Kidney epithelial cell (primary cell): Measurements from ENCODE around the gene DHPS. TPM values are rescaled to one million over a fixed set of nuclear protein-coding genes. Genes with fewer than 3 reads are reported as not detected.
"Not testable (repeated sequence)": the region's sequence is repeated elsewhere in the genome, so short reads cannot be mapped to it uniquely, and the experiment has no call there.

Source experiments
- DNase-seq: peaks from one replicate; pipeline ENCODE4 v3.0.0-alpha.2; 2010; ENCODE audit warnings: low read depth
- H3K27me3 ChIP-seq: 2 replicates; pipeline ENCODE4 v1.6.0; 2011; ENCODE audit warnings: low read length; ENCODE audit not compliant: control insufficient read depth, insufficient read depth
- H3K36me3 ChIP-seq: 2 replicates; pipeline ENCODE4 v1.5.1; 2011; ENCODE audit warnings: low read length; ENCODE audit not compliant: control insufficient read depth, insufficient read depth
- H3K4me3 ChIP-seq: 2 replicates; pipeline ENCODE4 v1.5.1; 2011; ENCODE audit warnings: low read depth, mild to moderate bottlenecking, control low read depth, low read length
- CTCF ChIP-seq: IDR thresholded peaks from 2 replicates; pipeline ENCODE4 v1.5.1; 2011; ENCODE audit warnings: mild to moderate bottlenecking, moderate library complexity, low read length, control low read depth, inconsistent platforms; ENCODE audit not compliant: insufficient read depth, poor library complexity, severe bottlenecking
- total RNA-seq: library from RNA; depleted of rRNA; stranded (reverse); fragments of >200 nt; gene quantifications from 2 replicates; pipeline ENCODE4 v1.2.3, GENCODE V29; 2015

Gene DHPS
- total RNA-seq, 1 donor from 2014 or later: 127 TPM

- Histone ChIP-seq H3K27me3 (no peaks in the 10 kb centered on the region), H3K4me3 (peak overlapping the region; percentile 89), H3K36me3 (peaks cover 6% of the 10 kb centered on the region)
- TF ChIP-seq CTCF: no peak
- no peak for DNase-seq
These were observed 38.6 kb upstream of the DHPS start for GRCh38 chr19:12720296-12720695.

DNA sequence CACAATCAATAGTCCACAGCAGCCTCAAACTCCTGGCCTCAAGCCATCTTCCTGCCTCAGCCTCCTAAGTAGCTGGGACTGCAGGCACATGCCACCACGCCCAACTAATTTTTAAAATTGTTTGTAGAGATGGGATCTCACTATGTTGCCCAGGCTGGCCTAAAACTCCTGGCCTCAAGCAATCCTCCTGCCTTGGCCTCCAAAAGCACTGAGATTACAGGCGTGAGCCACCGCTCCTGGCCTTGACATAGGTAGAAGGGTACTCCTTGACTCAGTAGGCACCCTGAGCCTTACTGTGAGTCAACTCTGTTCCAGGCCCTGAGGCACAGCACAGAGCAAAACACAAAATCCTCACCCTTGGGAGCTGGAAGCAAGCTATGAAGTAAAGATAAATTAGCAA lies 34.2 kb upstream of the DHPS start:
- no peak for TF ChIP-seq CTCF
- Histone ChIP-seq H3K27me3 (no peaks in the 10 kb centered on the region), H3K36me3 (peaks cover 9% of the 10 kb centered on the region), H3K4me3 (no peak overlapping the region)
- DNase-seq: no peak

DNA sequence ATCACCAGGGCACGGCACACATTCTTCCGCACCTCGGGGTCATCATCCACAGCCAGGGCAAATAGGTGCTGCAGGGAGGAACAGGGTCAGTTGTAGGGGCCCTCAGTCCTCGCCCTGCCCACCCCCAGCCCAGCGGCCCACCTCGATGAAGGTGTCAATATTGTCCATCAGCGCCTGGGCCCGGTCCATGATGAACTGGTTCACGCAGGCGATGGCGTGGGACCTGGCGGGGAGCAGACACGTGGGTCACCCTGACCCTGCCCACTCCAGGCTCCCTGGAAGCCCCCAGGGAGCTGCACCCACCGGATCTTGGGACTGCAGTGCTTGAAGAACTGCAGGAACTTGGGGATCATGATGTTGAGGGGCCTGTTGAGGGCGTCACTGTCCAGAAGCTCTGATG lies 33.4 kb upstream of the DHPS start:
- DNase-seq: no peak
- Histone ChIP-seq H3K4me3 (no peak overlapping the region), H3K36me3 (peaks cover 13% of the 10 kb centered on the region), H3K27me3 (no peaks in the 10 kb centered on the region)
- no peak for TF ChIP-seq CTCF

DNA sequence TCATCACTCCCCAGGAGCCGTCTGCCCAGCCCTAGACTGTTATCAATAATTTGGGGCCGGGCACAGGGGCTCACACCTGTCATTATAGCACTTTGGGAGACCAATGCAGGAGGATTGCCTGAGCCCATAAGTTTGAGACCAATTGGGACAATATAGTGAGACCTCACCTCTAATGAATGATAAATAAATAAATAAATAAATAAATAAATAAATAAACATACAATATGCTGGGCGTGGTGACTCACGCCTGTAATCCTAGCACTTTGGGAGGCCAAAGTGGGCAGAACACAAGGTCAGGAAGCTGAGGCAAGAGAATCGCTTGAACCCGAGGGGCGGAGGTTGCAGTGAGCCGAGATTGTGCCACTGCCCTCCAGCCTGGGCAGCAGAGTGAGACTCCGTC lies 31.6 kb upstream of the DHPS start:
- H3K4me3 ChIP-seq, H3K36me3 ChIP-seq, H3K27me3 ChIP-seq, DNase-seq: not testable (repeated sequence)

GRCh38 chr19:12712077-12712476 lies 30.4 kb upstream of the DHPS start:
- not testable (repeated sequence) for H3K36me3 ChIP-seq, DNase-seq, H3K27me3 ChIP-seq, H3K4me3 ChIP-seq

DNA sequence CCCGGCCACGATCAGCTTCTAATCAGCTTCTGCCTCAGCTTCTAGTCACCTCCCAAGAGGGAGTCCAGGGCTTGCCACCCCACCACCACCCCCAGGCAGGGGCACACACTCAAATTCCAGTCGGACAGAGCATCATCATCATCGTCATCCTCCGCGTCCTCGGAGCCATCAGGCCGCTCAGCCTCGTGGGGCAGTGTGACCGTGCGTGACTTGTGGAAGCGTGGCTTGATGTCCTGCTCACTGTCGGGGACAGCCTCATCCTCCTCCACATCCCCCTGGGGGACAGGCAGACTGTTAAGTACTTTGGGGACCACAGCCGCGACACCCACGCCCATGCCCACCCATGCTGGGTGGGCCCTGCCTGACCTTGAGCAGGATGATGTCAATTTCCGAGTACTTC lies 29.5 kb upstream of the DHPS start:
- Histone ChIP-seq H3K27me3 (no peaks in the 10 kb centered on the region), H3K4me3 (no peak overlapping the region), H3K36me3 (peaks cover 11% of the 10 kb centered on the region)
- no peak for TF ChIP-seq CTCF
- no peak for DNase-seq

DNA sequence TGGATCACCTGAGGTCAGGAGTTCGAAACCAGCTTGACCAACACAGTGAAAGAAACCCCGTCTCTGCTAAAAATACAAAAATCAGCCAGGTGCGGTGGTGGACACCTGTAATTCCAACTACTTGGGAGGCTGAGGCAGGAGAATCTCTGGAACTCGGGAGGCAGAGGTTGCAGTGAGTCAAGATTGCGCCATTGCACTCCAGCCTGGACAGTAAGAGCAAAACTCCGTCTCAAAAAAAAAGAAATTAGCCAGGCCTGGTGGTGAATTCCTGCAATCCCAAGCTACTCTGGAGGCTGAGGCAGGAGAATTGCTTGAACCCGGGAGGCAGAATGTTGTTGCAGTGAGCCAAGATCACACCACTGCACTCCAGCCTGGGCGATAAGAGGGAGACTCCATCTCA lies 27.0 kb upstream of the DHPS start:
- no peak for TF ChIP-seq CTCF
- H3K36me3 ChIP-seq: peaks cover 8% of the 10 kb centered on the region
- no peaks in the 10 kb centered on the region for H3K27me3 ChIP-seq
- DNase-seq: no peak
- no peak overlapping the region for H3K4me3 ChIP-seq
